Germinal center (tissue), 1 donor: ENCODE results near the gene SH3TC1.

ENCODE experiments used
- DNase-seq: peaks from one replicate; pipeline ENCODE4 v3.0.0; 2012; ENCODE audit warnings: mixed read lengths, low spot score

The SH3TC1 gene

DNA sequence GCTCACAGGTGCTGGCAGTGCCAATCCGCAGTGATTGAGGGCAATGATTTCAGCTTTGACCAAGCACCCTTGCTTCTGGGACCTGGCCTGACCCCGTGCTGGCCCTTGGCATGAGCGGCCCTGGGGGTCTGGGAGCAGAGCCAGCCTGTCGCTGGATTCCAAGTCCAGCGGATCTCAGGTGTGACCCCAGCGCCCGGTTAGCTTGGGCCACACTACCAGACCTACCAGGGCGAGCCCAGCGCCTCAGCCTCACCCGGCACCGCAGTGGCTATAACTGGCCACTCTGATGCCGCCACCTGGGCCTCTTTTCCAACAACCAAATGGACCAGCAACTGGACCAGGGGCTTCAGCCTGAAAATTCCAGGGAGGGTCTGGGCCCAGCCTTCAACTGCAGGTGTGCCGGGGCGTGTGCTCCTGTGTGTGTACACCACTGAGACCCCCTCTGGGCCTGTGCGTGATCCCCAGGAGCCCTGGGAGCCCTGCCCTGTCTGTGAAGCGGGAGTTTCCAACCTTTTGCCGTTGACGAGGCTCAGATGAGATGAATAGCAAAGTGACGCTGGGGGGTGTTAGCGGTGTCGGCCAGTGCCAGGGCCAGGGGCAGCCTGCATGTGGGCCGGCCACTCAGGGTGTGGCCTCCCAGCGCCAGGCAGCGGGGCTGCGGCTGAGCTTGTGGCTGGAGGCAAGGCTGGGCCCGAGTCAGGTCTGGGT is 658 bp downstream of the SH3TC1 start:
- DNase-seq = no peak

GRCh38 chr4:8200302-8200975 is 1.3 kb downstream of the SH3TC1 start:
- DNase-seq = peak; percentile 84

- peak; percentile 81 for DNase-seq
Observed at GRCh38 chr4:8201321-8201781, 2.3 kb downstream of the SH3TC1 start.

GRCh38 chr4:8202108-8203051 is 3.3 kb downstream of the SH3TC1 start:
- peak; percentile 37 for DNase-seq

- no peak for DNase-seq
Observed at GRCh38 chr4:8203052-8203401, 3.9 kb downstream of the SH3TC1 start.

DNA sequence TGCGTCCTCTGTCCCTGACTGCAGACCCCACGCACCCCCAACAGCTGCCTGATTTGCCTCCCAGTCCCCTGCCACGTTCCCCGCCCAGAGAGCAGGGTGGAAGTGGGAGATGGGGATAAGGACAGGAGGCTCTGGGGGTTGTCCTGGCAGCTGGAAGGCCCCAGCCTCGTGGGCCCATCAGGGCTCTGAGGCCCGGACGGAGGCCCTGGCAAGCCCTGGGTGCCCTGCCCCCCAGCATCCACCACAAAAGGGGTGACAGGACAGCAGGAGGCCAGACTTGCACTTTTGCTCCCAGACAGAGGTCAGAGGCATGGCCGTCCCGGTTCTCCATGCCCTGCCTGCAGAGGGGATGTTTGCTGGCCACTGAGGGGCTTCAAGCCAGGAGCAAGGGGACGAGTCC is 4.7 kb downstream of the SH3TC1 start:
- no peak for DNase-seq

GRCh38 chr4:8204576-8205227 is 5.6 kb downstream of the SH3TC1 start:
- no peak for DNase-seq

DNA sequence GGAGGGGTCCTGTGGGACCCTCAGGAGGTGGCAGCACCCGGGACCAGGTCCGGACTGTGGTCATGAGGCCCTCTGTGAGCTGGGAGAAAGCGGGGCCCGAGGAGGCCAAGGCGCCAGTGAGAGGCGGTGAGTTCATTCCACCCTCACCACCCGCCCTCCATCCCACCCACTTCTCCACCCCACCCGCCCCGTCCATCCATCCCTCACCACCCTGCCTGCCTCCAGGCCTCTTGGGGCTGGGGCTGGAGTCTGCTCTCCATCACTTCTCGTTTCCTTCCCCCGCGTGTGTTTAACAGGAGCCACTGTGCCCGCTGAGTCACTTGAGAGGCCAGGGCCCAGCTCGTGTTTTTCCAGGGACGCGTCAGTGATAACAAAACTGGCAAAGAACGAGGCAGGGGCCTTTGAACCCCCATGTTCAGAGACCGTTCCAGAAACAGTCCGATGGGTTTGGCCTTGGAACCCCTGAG is 6.2 kb downstream of the SH3TC1 start:
- DNase-seq = no peak

DNA sequence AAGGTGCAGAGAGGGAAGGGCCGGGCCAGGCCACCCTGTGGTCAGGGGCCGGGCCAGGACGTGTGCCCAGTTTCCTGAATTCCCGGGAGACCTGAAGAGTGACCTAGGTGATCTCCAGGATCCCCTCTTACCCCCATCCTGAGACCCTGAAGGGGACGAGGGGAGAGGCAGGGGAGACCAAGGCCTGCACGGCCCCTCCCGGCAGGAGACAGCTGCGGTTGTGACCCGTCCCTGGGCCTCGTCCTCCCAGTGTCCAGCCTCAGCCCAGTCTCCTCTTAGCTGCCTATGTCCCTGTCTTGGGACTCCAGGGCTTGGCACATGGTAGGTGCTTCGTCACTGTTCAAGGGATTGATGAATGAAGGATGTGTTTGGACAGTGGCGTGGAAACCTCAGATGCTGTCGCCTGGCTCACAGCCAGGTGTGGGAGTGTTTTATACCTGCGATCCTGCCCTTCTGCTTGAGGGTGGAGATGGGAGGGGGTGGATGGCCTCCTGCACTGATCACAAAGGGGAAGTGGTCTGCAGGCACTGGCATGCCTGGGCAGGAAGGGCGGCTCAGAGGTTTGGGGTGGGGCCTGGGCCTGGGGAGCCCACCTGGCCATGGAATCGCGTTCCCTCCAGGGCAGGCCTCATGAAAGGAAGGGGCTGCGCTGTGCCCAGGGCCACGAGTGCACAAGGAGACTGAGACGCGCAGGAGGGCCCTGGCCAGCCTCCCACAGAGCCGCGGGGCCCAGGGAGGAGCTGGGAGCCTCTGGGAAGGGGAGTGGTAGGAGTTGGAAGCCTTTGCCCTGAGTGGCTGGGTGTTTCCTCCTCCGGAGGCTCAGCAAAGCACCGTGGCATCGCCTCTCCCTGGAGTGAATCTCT is 6.9 kb downstream of the SH3TC1 start:
- peak; percentile 50 for DNase-seq

- no peak for DNase-seq
Observed at GRCh38 chr4:8207314-8207713, 8.2 kb downstream of the SH3TC1 start.

- DNase-seq = no peak
Observed at GRCh38 chr4:8208565-8208964, 9.5 kb downstream of the SH3TC1 start.

- no peak for DNase-seq
Observed at GRCh38 chr4:8209181-8209874, 10.2 kb downstream of the SH3TC1 start.

- DNase-seq = no peak
Observed at GRCh38 chr4:8210010-8210409, 10.9 kb downstream of the SH3TC1 start.

DNA sequence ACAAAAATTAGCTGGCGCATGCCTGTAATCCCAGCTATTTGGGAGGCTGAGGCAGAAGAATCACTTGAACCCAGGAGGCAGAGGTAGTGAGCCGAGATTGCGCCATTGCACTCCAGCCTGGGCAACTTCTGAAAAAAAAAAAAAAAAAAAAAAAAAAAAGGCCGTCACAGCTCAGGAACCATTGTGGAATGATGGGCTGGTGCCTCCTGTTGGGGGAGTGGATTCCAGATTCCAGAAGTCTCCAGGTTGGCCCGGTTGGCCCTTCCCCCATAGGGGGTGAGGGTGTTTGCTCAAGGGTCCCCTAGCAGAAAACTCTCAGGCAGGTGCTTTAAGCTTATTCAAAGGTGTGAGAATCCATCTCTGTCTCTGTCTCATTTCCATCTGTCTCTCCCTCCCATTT is 11.5 kb downstream of the SH3TC1 start:
- no peak for DNase-seq

DNA sequence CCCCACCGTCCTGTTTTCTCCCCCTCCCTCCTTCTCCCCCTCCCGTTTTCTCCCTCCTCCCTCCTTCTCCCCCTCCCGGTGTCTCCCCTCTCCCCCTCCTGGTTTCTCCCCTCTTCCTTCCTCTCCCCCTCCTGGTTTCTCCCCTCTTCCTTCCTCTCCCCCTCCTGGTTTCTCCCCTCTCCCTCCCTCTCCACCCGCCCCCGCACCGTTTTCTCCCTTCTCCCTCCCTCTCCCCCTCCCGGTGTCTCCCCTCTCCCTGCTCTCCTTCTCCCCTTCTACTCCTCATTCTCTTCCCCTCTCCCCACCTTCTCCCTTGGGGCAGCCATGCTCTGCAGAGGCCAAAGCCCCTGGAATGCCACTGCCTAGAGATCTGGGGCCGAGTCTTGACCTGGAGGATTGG is 12.2 kb downstream of the SH3TC1 start:
- DNase-seq = no peak

- DNase-seq = no peak
Observed at GRCh38 chr4:8211737-8212581, 12.9 kb downstream of the SH3TC1 start.

GRCh38 chr4:8212622-8213021 is 13.5 kb downstream of the SH3TC1 start:
- DNase-seq = no peak

- DNase-seq = no peak
Observed at GRCh38 chr4:8213121-8213520, 14.0 kb downstream of the SH3TC1 start.

GRCh38 chr4:8214136-8214535 is 15.0 kb downstream of the SH3TC1 start:
- no peak for DNase-seq
